ENCODE data around the gene AQP4. TPM values are rescaled to one million over a fixed set of nuclear protein-coding genes. Genes with fewer than 3 reads are reported as not detected.

Gene AQP4
- polyA plus RNA-seq, 1 donor (not counting 4 experiments of a cell fraction or from before 2014, with no cell fraction given) = not detected

- H3K36me3 ChIP-seq (ENCODE audit: control insufficient read depth in 2 of 2, extremely low read depth in 1 of 2, insufficient read depth in 2 of 2, low read length in 2 of 2) = no peaks in the 10 kb centered on the region
- TF ChIP-seq EZH2 (IDR thresholded peaks at IDR 0.05; ENCODE audit: low read length) (no peak), CTCF (optimal IDR thresholded peaks at IDR 0.05 in 1 of 3, IDR thresholded peaks at IDR 0.05 in 1 of 3, conservative IDR thresholded peaks at IDR 0.05 in 1 of 3; ENCODE audit: extremely low read depth in 1 of 3, insufficient read depth in 2 of 3, low read length in 3 of 3) (no peak)
- H3K9me1 ChIP-seq (ENCODE audit: control insufficient read depth, extremely low read depth, insufficient read depth, low read length) = no peaks in the 10 kb centered on the region
Measured at GRCh38 chr18:26864658-26865057, 849 bp downstream of the AQP4 start.

GRCh38 chr18:26863921-26864497 lies 1.5 kb downstream of the AQP4 start:
- TF ChIP-seq CTCF (optimal IDR thresholded peaks at IDR 0.05 in 1 of 3, IDR thresholded peaks at IDR 0.05 in 1 of 3, conservative IDR thresholded peaks at IDR 0.05 in 1 of 3; ENCODE audit: extremely low read depth in 1 of 3, insufficient read depth in 2 of 3, low read length in 3 of 3) = no peak
- no peak for TF ChIP-seq EZH2 (IDR thresholded peaks at IDR 0.05; ENCODE audit: low read length)
- Histone ChIP-seq H3K4me1 (ENCODE audit: control insufficient read depth, extremely low read depth, insufficient read depth, low read length) (no peaks in the 10 kb centered on the region), H3K79me2 (ENCODE audit: control insufficient read depth, insufficient read depth, low read length) (no peaks in the 10 kb centered on the region), H3K36me3 (ENCODE audit: control insufficient read depth in 2 of 2, extremely low read depth in 1 of 2, insufficient read depth in 2 of 2, low read length in 2 of 2) (no peaks in the 10 kb centered on the region), H3K9me1 (ENCODE audit: control insufficient read depth, extremely low read depth, insufficient read depth, low read length) (no peaks in the 10 kb centered on the region), H3K27ac (ENCODE audit: control insufficient read depth, insufficient read depth, low read length) (no peak overlapping the region), H3K4me2 (ENCODE audit: control insufficient read depth, extremely low read depth, insufficient read depth, low read depth, low read length) (no peak overlapping the region), H3K4me3 (ENCODE audit: control insufficient read depth in 2 of 3, extremely low read depth in 1 of 3, insufficient read depth in 2 of 3, low read depth in 1 of 3, low read length in 3 of 3) (no peak overlapping the region), H3K27me3 (ENCODE audit: control insufficient read depth, extremely low read depth, insufficient read depth, low read length) (peaks cover 33% of the 10 kb centered on the region), H3K9ac (ENCODE audit: control insufficient read depth, extremely low read depth, insufficient read depth, low read length) (no peak overlapping the region), H3K9me3 (ENCODE audit: control insufficient read depth, low read depth, low read length) (no peaks in the 10 kb centered on the region), H2AFZ (ENCODE audit: control insufficient read depth, low read length) (no peak overlapping the region), H4K20me1 (ENCODE audit: control insufficient read depth, extremely low read depth, insufficient read depth, low read length) (no peaks in the 10 kb centered on the region)
- dilution Hi-C loops (cut with MboI; ENCODE audit: extremely low pct_ligation_motif_present, low sequenced_read_pairs) = no loop called here
- FAIRE-seq = no peak
- DNase-seq (ENCODE audit: low read depth, low spot score) = no peak

More at GRCh38 chr18:26864658-26865057, 849 bp downstream of the AQP4 start:
- Histone ChIP-seq H3K4me1 (ENCODE audit: control insufficient read depth, extremely low read depth, insufficient read depth, low read length) (no peaks in the 10 kb centered on the region), H2AFZ (ENCODE audit: control insufficient read depth, low read length) (no peak overlapping the region), H4K20me1 (ENCODE audit: control insufficient read depth, extremely low read depth, insufficient read depth, low read length) (no peaks in the 10 kb centered on the region), H3K9ac (ENCODE audit: control insufficient read depth, extremely low read depth, insufficient read depth, low read length) (no peak overlapping the region), H3K4me2 (ENCODE audit: control insufficient read depth, extremely low read depth, insufficient read depth, low read depth, low read length) (no peak overlapping the region), H3K79me2 (ENCODE audit: control insufficient read depth, insufficient read depth, low read length) (no peaks in the 10 kb centered on the region), H3K4me3 (ENCODE audit: control insufficient read depth in 2 of 3, extremely low read depth in 1 of 3, insufficient read depth in 2 of 3, low read depth in 1 of 3, low read length in 3 of 3) (no peak overlapping the region), H3K9me3 (ENCODE audit: control insufficient read depth, low read depth, low read length) (no peaks in the 10 kb centered on the region), H3K27ac (ENCODE audit: control insufficient read depth, insufficient read depth, low read length) (no peak overlapping the region), H3K27me3 (ENCODE audit: control insufficient read depth, extremely low read depth, insufficient read depth, low read length) (peaks cover 33% of the 10 kb centered on the region)
- FAIRE-seq (no peak), DNase-seq (ENCODE audit: low read depth, low spot score) (no peak)
- dilution Hi-C loops (cut with MboI; ENCODE audit: extremely low pct_ligation_motif_present, low sequenced_read_pairs) = no loop called here
